Activated CD4-positive, alpha-beta T cell treated with anti-CD3 and anti-CD28 coated beads for 36 hours (primary cell): Measurements from ENCODE around the gene BSPH1. TPM values are rescaled to one million over a fixed set of nuclear protein-coding genes. Genes with fewer than 3 reads are reported as not detected.

Experiments
- ATAC-seq: fragments of 200-7000 bp; cut with Tn5 transposase; one replicate; pipeline ENCODE4 v1.10.0; 2021; ENCODE audit warnings: mild to moderate bottlenecking, moderate library complexity
- CTCF ChIA-PET: fragments of 350-600 bp; sonication (Branson Sonifier 250); formaldehyde crosslinking; loops from one replicate; lab custom pipeline; 2021; ENCODE audit warnings: antibody characterized with exemption; lab: Charles Lee
- POLR2A ChIA-PET: fragments of 350-600 bp; sonication (Branson Sonifier 250); formaldehyde crosslinking; loops from one replicate; lab custom pipeline; 2021; ENCODE audit warnings: antibody characterized with exemption, inconsistent platforms; lab: Charles Lee
- DNase-seq: peaks from one replicate; pipeline ENCODE4 v3.0.0-alpha.2; 2020
- H3K27ac Mint-ChIP-seq: one replicate; pipeline ENCODE4 v1.8.0; 2021; ENCODE audit warnings: mixed read lengths
- H3K27me3 Mint-ChIP-seq: one replicate; pipeline ENCODE4 v1.8.0; 2021; ENCODE audit warnings: mixed read lengths
- H3K36me3 Mint-ChIP-seq: one replicate; pipeline ENCODE4 v1.8.0; 2021; ENCODE audit warnings: low read depth, mixed read lengths
- H3K4me1 Mint-ChIP-seq: one replicate; pipeline ENCODE4 v1.8.0; 2021; ENCODE audit warnings: mixed read lengths
- H3K4me3 Mint-ChIP-seq: one replicate; pipeline ENCODE4 v1.8.0; 2021; ENCODE audit warnings: mild to moderate bottlenecking, moderate library complexity, mixed read lengths
- H3K9me3 Mint-ChIP-seq: one replicate; pipeline ENCODE4 v1.8.0; 2021; ENCODE audit warnings: low read depth, mixed read lengths
- intact Hi-C, 2 experiments: fragments of 100-400 bp; cut with DNase I in 1 of 2; cut with micrococcal nuclease in 1 of 2; formaldehyde crosslinking; loops; one replicate each; pipeline versions ENCODE4 v1.14.2 to v1.15.1; 2022 to 2024; cut with DNase I, micrococcal nuclease
- total RNA-seq, 2 experiments: library from RNA; stranded (reverse); gene quantifications; one replicate each; pipeline ENCODE4 v1.2.3, GENCODE V29; 2021

The BSPH1 gene
- total RNA-seq, result not detected

GRCh38 chr19:47992070-47992469 is at the start of gene BSPH1:
Gene BSPH1 (minus strand): TSS chr19:47992170. CDS start chr19:47992081, 89 bp downstream.
- DNase-seq, result no peak
- Mint-ChIP-seq H3K4me3 (no peak within 1 kb of the TSS), H3K27ac (no peak within 1 kb of the TSS), H3K4me1 (no peaks in the 10 kb centered on the region), H3K9me3 (no peaks in the 10 kb centered on the region), H3K27me3 (peaks cover 30% of the 10 kb centered on the region), H3K36me3 (no peaks in the 10 kb centered on the region)
- intact Hi-C loops, result no loop called here
- CTCF ChIA-PET, result no interaction called here
- POLR2A ChIA-PET, result no interaction called here
- ATAC-seq, result no peak

GRCh38 chr19:48036765-48037164 is 44.8 kb upstream of the BSPH1 start:
- no peak for DNase-seq
- CTCF ChIA-PET, result no interaction called here
- Mint-ChIP-seq H3K4me3 (no peak overlapping the region), H3K27ac (no peak overlapping the region), H3K27me3 (peaks cover 41% of the 10 kb centered on the region), H3K9me3 (peaks cover 7% of the 10 kb centered on the region), H3K4me1 (no peaks in the 10 kb centered on the region), H3K36me3 (no peaks in the 10 kb centered on the region)
- intact Hi-C loops, result no loop called here
- ATAC-seq, result no peak
- POLR2A ChIA-PET, result no interaction called here

- peaks cover 7% of the 10 kb centered on the region for H3K9me3 Mint-ChIP-seq
- H3K27ac Mint-ChIP-seq, result no peak overlapping the region
- intact Hi-C loops, result no loop called here
- DNase-seq (no peak), ATAC-seq (no peak)
- no peaks in the 10 kb centered on the region for H3K4me1 Mint-ChIP-seq
- no peak overlapping the region for H3K4me3 Mint-ChIP-seq
- ChIA-PET POLR2A (no interaction called here), CTCF (interaction anchor here (0.8 kb wide), 1 partner anchor 1125 kb away, joined by 3 read pairs; no protein-coding TSS in a partner anchor)
- H3K36me3 Mint-ChIP-seq, result no peaks in the 10 kb centered on the region
- H3K27me3 Mint-ChIP-seq, result peaks cover 29% of the 10 kb centered on the region
These were observed 41.6 kb upstream of the BSPH1 start for GRCh38 chr19:48033604-48034003.

GRCh38 chr19:48030073-48030472 is 38.1 kb upstream of the BSPH1 start:
- intact Hi-C loops, result no loop called here
- Mint-ChIP-seq H3K9me3 (no peaks in the 10 kb centered on the region), H3K27me3 (peaks cover 31% of the 10 kb centered on the region), H3K36me3 (no peaks in the 10 kb centered on the region), H3K27ac (no peak overlapping the region), H3K4me3 (no peak overlapping the region), H3K4me1 (no peaks in the 10 kb centered on the region)
- POLR2A ChIA-PET, result interaction anchor here (0.7 kb wide), 1 partner anchor 41 kb away, joined by 3 read pairs; no protein-coding TSS in a partner anchor
- DNase-seq (no peak), ATAC-seq (no peak)
- CTCF ChIA-PET, result no interaction called here

- CTCF ChIA-PET, result no interaction called here
- Mint-ChIP-seq H3K36me3 (no peaks in the 10 kb centered on the region), H3K4me3 (no peak overlapping the region), H3K27ac (no peak overlapping the region), H3K27me3 (peaks cover 33% of the 10 kb centered on the region), H3K4me1 (no peaks in the 10 kb centered on the region), H3K9me3 (no peaks in the 10 kb centered on the region)
- intact Hi-C loops, result no loop called here
- DNase-seq, result no peak
- no peak for ATAC-seq
- POLR2A ChIA-PET, result no interaction called here
These were observed 37.5 kb upstream of the BSPH1 start for GRCh38 chr19:48029431-48029830.

GRCh38 chr19:48025480-48025879 is 33.5 kb upstream of the BSPH1 start:
- Mint-ChIP-seq H3K9me3 (no peaks in the 10 kb centered on the region), H3K36me3 (no peaks in the 10 kb centered on the region), H3K4me3 (no peak overlapping the region), H3K4me1 (no peaks in the 10 kb centered on the region), H3K27ac (no peak overlapping the region), H3K27me3 (peaks cover 37% of the 10 kb centered on the region)
- DNase-seq (no peak), ATAC-seq (no peak)
- CTCF ChIA-PET, result interaction anchor here (0.7 to 1.6 kb wide), 2 partner anchors 14 to 20 kb away, joined by 3 to 4 read pairs; no protein-coding TSS in a partner anchor
- POLR2A ChIA-PET, result no interaction called here
- intact Hi-C loops, result no loop called here

DNA sequence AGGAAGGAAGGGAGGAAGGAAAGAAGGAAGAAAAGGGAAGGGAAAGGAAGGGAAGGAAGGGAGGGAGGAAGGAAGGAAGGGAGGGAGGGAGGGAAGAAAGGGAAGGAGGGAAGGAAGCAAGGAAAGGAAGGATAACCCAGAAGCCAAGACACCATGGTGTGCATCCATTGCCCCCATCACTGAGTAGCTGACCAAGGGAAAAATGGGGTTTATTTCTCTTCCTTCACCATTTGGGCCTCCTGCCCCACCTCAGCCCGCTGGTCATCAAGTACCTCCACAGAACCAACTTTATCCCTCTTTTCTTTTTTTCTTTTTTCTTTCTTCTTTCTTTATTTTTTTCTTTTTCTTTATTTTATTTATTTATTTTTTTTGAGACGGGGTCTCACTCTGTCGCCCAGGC is 31.5 kb upstream of the BSPH1 start:
- Mint-ChIP-seq H3K27me3 (peaks cover 36% of the 10 kb centered on the region), H3K27ac (no peak overlapping the region)
- CTCF ChIA-PET, result no interaction called here

GRCh38 chr19:48023011-48023410 is 31.0 kb upstream of the BSPH1 start:
- H3K4me1 Mint-ChIP-seq, result no peaks in the 10 kb centered on the region
- H3K9me3 Mint-ChIP-seq, result no peaks in the 10 kb centered on the region
- H3K27me3 Mint-ChIP-seq, result peaks cover 38% of the 10 kb centered on the region
- DNase-seq (no peak), ATAC-seq (no peak)
- ChIA-PET POLR2A (no interaction called here), CTCF (no interaction called here)
- no peak overlapping the region for H3K4me3 Mint-ChIP-seq
- intact Hi-C loops, result no loop called here
- H3K36me3 Mint-ChIP-seq, result no peaks in the 10 kb centered on the region
- no peak overlapping the region for H3K27ac Mint-ChIP-seq

More for the DNA sequence above, 31.5 kb upstream of the BSPH1 start:
- no peaks in the 10 kb centered on the region for H3K9me3 Mint-ChIP-seq
- H3K4me1 Mint-ChIP-seq, result no peaks in the 10 kb centered on the region
- POLR2A ChIA-PET, result no interaction called here
- no peaks in the 10 kb centered on the region for H3K36me3 Mint-ChIP-seq
- no peak overlapping the region for H3K4me3 Mint-ChIP-seq
- ATAC-seq (no peak), DNase-seq (no peak)
- intact Hi-C loops, result no loop called here

GRCh38 chr19:48020686-48021085 is 28.7 kb upstream of the BSPH1 start:
- CTCF ChIA-PET, result no interaction called here
- ATAC-seq, result no peak
- H3K36me3 Mint-ChIP-seq, result no peaks in the 10 kb centered on the region

GRCh38 chr19:48010932-48011758 is 19.2 kb upstream of the BSPH1 start:
- Mint-ChIP-seq H3K4me1 (no peaks in the 10 kb centered on the region), H3K9me3 (no peaks in the 10 kb centered on the region), H3K4me3 (no peak overlapping the region), H3K27me3 (peaks cover 20% of the 10 kb centered on the region), H3K36me3 (no peaks in the 10 kb centered on the region), H3K27ac (no peak overlapping the region)
- ChIA-PET POLR2A (no interaction called here), CTCF (no interaction called here)
- no peak for DNase-seq
- no peak for ATAC-seq
- intact Hi-C loops, result no loop called here

More at GRCh38 chr19:48020686-48021085, 28.7 kb upstream of the BSPH1 start:
- Mint-ChIP-seq H3K4me3 (no peak overlapping the region), H3K4me1 (no peaks in the 10 kb centered on the region), H3K27me3 (peaks cover 44% of the 10 kb centered on the region), H3K27ac (no peak overlapping the region), H3K9me3 (no peaks in the 10 kb centered on the region)
- intact Hi-C loops, result no loop called here
- POLR2A ChIA-PET, result no interaction called here
- no peak for DNase-seq

GRCh38 chr19:48006762-48007161 is 14.8 kb upstream of the BSPH1 start:
- DNase-seq, result peak; percentile 30
- CTCF ChIA-PET, result interaction anchor here (1.0 kb wide), 1 partner anchor 101 kb away, joined by 5 read pairs; no protein-coding TSS in a partner anchor

DNA sequence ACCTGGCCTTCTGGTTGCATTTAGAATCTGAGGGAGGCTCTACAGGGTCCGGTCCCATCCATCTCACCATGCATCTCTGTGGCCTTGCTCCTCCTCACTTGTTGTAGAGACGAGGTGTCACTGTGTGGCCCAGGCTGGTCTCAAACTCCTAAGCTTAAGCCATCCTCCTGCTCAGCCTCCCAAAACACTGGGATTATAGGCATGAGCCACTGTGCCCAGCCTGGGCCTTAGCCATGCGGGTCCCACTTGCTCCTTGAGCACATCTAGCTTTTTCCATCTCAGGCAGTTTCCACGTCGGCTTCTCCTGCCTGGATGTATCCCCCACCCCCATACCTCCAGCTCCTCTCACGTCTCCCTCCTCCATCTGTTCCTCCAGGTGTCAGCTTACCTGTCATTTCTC is 12.3 kb upstream of the BSPH1 start:
- no peaks in the 10 kb centered on the region for H3K4me1 Mint-ChIP-seq
- POLR2A ChIA-PET, result interaction anchor here (0.6 kb wide), 1 partner anchor 62 kb away, joined by 6 read pairs; no protein-coding TSS in a partner anchor
- intact Hi-C loops, result no loop called here
- H3K9me3 Mint-ChIP-seq, result no peaks in the 10 kb centered on the region
- H3K4me3 Mint-ChIP-seq, result no peak overlapping the region
- DNase-seq (no peak), ATAC-seq (no peak)
- no peaks in the 10 kb centered on the region for H3K36me3 Mint-ChIP-seq
- H3K27ac Mint-ChIP-seq, result no peak overlapping the region
- CTCF ChIA-PET, result no interaction called here
- peaks cover 15% of the 10 kb centered on the region for H3K27me3 Mint-ChIP-seq

More at GRCh38 chr19:48006762-48007161, 14.8 kb upstream of the BSPH1 start:
- Mint-ChIP-seq H3K36me3 (no peaks in the 10 kb centered on the region), H3K9me3 (no peaks in the 10 kb centered on the region), H3K4me1 (no peaks in the 10 kb centered on the region), H3K4me3 (no peak overlapping the region), H3K27me3 (peaks cover 19% of the 10 kb centered on the region), H3K27ac (no peak overlapping the region)
- POLR2A ChIA-PET, result no interaction called here
- intact Hi-C loops, result no loop called here
- ATAC-seq, result no peak
